Suprapubic skin (tissue), 4 donors: Measurements from ENCODE around the gene USP26.

ENCODE experiments used
- POLR2A ChIP-seq, 2 donors: fragments of 450-650 bp; IDR thresholded peaks; one replicate each; pipeline ENCODE4 v1.6.1; 2017; ENCODE audit warnings: antibody characterized with exemption in 2 of 2, mild to moderate bottlenecking in 2 of 2, moderate library complexity in 2 of 2
- POLR2AphosphoS5 ChIP-seq, 3 donors: sonication (generic); formaldehyde crosslinking; IDR thresholded peaks; one replicate each; pipeline ENCODE4 v1.6.1; 2017; ENCODE audit warnings: antibody characterized with exemption in 3 of 3
- TF ChIP-seq, protein P1 (sequence below), 2 donors: fragments of 200-600 bp in 1 of 2; fragments of 450-650 bp in 1 of 2; sonication (generic) in 1 of 2; IDR thresholded peaks; one replicate each; pipeline ENCODE4 v1.5.1; 2016 to 2019; ENCODE audit warnings: antibody characterized with exemption in 2 of 2, mild to moderate bottlenecking in 1 of 2, moderate library complexity in 1 of 2

- TF ChIP-seq, protein P1, sequence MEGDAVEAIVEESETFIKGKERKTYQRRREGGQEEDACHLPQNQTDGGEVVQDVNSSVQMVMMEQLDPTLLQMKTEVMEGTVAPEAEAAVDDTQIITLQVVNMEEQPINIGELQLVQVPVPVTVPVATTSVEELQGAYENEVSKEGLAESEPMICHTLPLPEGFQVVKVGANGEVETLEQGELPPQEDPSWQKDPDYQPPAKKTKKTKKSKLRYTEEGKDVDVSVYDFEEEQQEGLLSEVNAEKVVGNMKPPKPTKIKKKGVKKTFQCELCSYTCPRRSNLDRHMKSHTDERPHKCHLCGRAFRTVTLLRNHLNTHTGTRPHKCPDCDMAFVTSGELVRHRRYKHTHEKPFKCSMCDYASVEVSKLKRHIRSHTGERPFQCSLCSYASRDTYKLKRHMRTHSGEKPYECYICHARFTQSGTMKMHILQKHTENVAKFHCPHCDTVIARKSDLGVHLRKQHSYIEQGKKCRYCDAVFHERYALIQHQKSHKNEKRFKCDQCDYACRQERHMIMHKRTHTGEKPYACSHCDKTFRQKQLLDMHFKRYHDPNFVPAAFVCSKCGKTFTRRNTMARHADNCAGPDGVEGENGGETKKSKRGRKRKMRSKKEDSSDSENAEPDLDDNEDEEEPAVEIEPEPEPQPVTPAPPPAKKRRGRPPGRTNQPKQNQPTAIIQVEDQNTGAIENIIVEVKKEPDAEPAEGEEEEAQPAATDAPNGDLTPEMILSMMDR (IDR thresholded peaks at IDR 0.05) = no peak
- no peak for TF ChIP-seq POLR2AphosphoS5 (IDR thresholded peaks at IDR 0.05)
- TF ChIP-seq POLR2A (IDR thresholded peaks at IDR 0.05) = no peak
Observed at GRCh38 chrX:132983496-132983895, 113.4 kb downstream of the USP26 start.
